ENCODE data around the gene ZNF836.

ZNF836 gene

GRCh38 chr19:52176574-52176973 is 5.2 kb upstream of the ZNF836 start:
- DNase-seq (ENCODE audit: low read depth in 1 of 2, low spot score in 1 of 2): no peak
- no peak overlapping the region for H3K27ac ChIP-seq (replicated peaks)
- H3K27me3 ChIP-seq (ENCODE audit: insufficient read depth, poor library complexity, severe bottlenecking): no peaks in the 10 kb centered on the region
- no peak overlapping the region for H3K4me3 ChIP-seq (replicated peaks; ENCODE audit: insufficient read depth, low read length)
- no peak for TF ChIP-seq SPI1 (IDR thresholded peaks at IDR 0.05; ENCODE audit: borderline replicate concordance, low read depth)
- TF ChIP-seq, protein P1, sequence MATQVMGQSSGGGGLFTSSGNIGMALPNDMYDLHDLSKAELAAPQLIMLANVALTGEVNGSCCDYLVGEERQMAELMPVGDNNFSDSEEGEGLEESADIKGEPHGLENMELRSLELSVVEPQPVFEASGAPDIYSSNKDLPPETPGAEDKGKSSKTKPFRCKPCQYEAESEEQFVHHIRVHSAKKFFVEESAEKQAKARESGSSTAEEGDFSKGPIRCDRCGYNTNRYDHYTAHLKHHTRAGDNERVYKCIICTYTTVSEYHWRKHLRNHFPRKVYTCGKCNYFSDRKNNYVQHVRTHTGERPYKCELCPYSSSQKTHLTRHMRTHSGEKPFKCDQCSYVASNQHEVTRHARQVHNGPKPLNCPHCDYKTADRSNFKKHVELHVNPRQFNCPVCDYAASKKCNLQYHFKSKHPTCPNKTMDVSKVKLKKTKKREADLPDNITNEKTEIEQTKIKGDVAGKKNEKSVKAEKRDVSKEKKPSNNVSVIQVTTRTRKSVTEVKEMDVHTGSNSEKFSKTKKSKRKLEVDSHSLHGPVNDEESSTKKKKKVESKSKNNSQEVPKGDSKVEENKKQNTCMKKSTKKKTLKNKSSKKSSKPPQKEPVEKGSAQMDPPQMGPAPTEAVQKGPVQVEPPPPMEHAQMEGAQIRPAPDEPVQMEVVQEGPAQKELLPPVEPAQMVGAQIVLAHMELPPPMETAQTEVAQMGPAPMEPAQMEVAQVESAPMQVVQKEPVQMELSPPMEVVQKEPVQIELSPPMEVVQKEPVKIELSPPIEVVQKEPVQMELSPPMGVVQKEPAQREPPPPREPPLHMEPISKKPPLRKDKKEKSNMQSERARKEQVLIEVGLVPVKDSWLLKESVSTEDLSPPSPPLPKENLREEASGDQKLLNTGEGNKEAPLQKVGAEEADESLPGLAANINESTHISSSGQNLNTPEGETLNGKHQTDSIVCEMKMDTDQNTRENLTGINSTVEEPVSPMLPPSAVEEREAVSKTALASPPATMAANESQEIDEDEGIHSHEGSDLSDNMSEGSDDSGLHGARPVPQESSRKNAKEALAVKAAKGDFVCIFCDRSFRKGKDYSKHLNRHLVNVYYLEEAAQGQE (IDR thresholded peaks at IDR 0.05; ENCODE audit: insufficient replicate concordance, low read depth): no peak
- TF ChIP-seq, protein P2, sequence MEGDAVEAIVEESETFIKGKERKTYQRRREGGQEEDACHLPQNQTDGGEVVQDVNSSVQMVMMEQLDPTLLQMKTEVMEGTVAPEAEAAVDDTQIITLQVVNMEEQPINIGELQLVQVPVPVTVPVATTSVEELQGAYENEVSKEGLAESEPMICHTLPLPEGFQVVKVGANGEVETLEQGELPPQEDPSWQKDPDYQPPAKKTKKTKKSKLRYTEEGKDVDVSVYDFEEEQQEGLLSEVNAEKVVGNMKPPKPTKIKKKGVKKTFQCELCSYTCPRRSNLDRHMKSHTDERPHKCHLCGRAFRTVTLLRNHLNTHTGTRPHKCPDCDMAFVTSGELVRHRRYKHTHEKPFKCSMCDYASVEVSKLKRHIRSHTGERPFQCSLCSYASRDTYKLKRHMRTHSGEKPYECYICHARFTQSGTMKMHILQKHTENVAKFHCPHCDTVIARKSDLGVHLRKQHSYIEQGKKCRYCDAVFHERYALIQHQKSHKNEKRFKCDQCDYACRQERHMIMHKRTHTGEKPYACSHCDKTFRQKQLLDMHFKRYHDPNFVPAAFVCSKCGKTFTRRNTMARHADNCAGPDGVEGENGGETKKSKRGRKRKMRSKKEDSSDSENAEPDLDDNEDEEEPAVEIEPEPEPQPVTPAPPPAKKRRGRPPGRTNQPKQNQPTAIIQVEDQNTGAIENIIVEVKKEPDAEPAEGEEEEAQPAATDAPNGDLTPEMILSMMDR (IDR thresholded peaks at IDR 0.05; ENCODE audit: insufficient read depth, low read length): no peak
- TF ChIP-seq GABPA (IDR thresholded peaks at IDR 0.05; ENCODE audit: low read depth): no peak
- TF ChIP-seq POLR2AphosphoS5 (IDR thresholded peaks at IDR 0.05; ENCODE audit: low read depth): no peak

- Histone ChIP-seq H3K27me3 (ENCODE audit: insufficient read depth, poor library complexity, severe bottlenecking) (no peaks in the 10 kb centered on the region), H3K27ac (replicated peaks) (no peak overlapping the region), H3K4me3 (replicated peaks; ENCODE audit: insufficient read depth, low read length) (no peak overlapping the region)
- DNase-seq (ENCODE audit: low read depth in 1 of 2, low spot score in 1 of 2): no peak
- TF ChIP-seq SPI1 (IDR thresholded peaks at IDR 0.05; ENCODE audit: borderline replicate concordance, low read depth): no peak
- TF ChIP-seq GABPA (IDR thresholded peaks at IDR 0.05; ENCODE audit: low read depth): no peak
- no peak for TF ChIP-seq POLR2AphosphoS5 (IDR thresholded peaks at IDR 0.05; ENCODE audit: low read depth)
- TF ChIP-seq, protein P2 (IDR thresholded peaks at IDR 0.05; ENCODE audit: insufficient read depth, low read length): no peak
- TF ChIP-seq, protein P1 (IDR thresholded peaks at IDR 0.05; ENCODE audit: insufficient replicate concordance, low read depth): no peak
Measured at GRCh38 chr19:52172347-52172746, 926 bp upstream of the ZNF836 start.

GRCh38 chr19:52170863-52171320 is 529 bp downstream of the ZNF836 start:
- peak in 1 of 2 experiments; percentile 3 for DNase-seq (ENCODE audit: low read depth in 1 of 2, low spot score in 1 of 2)
- H3K27me3 ChIP-seq (ENCODE audit: insufficient read depth, poor library complexity, severe bottlenecking): no peaks in the 10 kb centered on the region
- peak overlapping the region; percentile 65 for H3K27ac ChIP-seq (replicated peaks)
- H3K4me3 ChIP-seq (replicated peaks; ENCODE audit: insufficient read depth, low read length): peak overlapping the region; percentile 87
- TF ChIP-seq, protein P1 (IDR thresholded peaks at IDR 0.05; ENCODE audit: insufficient replicate concordance, low read depth): no peak
- no peak for TF ChIP-seq SPI1 (IDR thresholded peaks at IDR 0.05; ENCODE audit: borderline replicate concordance, low read depth)
- no peak for TF ChIP-seq GABPA (IDR thresholded peaks at IDR 0.05; ENCODE audit: low read depth)
- TF ChIP-seq, protein P2 (IDR thresholded peaks at IDR 0.05; ENCODE audit: insufficient read depth, low read length): no peak
- TF ChIP-seq POLR2AphosphoS5 (IDR thresholded peaks at IDR 0.05; ENCODE audit: low read depth): no peak
